NCI-H2196 treated with DMSO at 0.1 percent for 48 hours (cell line): Measurements from ENCODE around the gene POM121.
"Not testable (repeated sequence)": the region's sequence is repeated elsewhere in the genome, so short reads cannot be mapped to it uniquely, and the experiment has no call there.

Experiments used
- DNase-seq: peaks from one replicate; lab custom pipeline; 2025; ENCODE audit not compliant: unreplicated experiment; lab: John Stamatoyannopoulos, UW

POM121 gene

GRCh38 chr7:72924733-72925545 is at the start of gene POM121:
Gene POM121, plus strand, starts transcription at chr7:72925095. Its CDS starts 27 bp downstream, at chr7:72925122.
- peak; percentile 55 for DNase-seq

- peak; percentile 44 for DNase-seq
Observed at GRCh38 chr7:72879079-72879736, 45.7 kb upstream of the POM121 start.

DNA sequence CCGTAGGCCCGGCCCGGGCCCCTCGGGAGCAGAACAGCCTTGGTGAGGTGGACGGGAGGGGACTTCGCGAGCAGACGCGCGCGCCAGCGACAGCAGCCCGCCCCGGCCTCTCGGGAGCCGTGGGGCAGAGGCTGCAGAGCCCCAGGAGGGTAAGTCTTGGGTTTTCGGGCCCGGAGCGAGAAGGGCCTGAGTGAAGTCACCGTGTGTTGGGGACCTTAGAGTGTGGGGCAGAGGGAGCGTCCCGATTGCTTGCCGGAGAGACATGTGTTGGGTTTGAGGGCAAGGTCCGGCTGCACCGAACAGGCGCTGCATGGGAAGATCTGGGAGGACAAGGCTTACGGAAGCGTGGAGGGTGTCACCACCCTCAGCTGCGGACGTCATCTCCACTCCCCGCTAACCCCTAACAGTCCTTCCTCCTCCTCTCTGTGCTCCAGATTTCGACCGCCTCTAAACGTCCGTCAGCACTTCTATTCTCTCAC is 45.1 kb upstream of the POM121 start:
- not testable (repeated sequence) for DNase-seq

GRCh38 chr7:72891750-72892149 is 33.1 kb upstream of the POM121 start:
- not testable (repeated sequence) for DNase-seq

DNA sequence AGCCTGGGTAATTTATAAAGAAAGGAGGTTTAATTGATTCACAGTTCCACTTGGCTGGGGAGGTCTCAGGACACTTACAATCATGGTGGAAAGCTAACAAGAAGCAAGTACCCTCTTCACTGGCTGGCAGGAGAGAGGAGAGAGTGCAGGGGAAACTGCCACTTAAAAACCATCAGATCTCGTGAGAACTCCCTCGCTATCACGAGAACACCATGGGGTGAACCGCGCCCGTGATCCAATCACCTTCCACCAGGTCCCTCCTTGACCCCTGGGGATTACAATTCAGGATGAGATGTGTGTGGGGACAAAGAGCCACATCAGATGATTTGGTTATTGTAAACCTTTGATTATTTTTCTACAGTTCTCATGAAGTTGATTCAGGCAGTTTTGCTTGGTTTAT is 20.2 kb upstream of the POM121 start:
- not testable (repeated sequence) for DNase-seq

GRCh38 chr7:72908422-72908821 is 16.5 kb upstream of the POM121 start:
- not testable (repeated sequence) for DNase-seq

GRCh38 chr7:72911395-72911794 is 13.5 kb upstream of the POM121 start:
- not testable (repeated sequence) for DNase-seq

DNA sequence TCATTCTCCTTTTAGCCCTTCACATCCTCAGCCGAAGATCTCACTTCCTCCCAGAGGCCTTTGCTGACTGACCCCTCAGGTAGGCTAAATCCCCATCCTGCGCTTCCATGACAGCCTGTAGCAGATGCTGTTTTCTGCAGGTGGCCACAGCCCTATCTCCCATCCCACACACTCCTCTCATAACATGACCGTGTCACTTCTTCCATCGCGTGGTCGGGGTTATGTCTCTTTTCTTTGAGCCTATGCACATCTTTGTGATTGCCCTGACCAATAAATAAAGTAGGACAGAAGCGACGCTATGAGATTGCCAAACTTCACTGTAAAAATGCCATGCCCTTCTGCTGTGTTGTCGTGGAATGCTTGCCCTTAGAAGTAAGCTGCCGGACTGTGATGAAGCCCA is 11.1 kb upstream of the POM121 start:
- DNase-seq, result not testable (repeated sequence)

GRCh38 chr7:72914756-72915525 is 10.0 kb upstream of the POM121 start:
- not testable (repeated sequence) for DNase-seq

- DNase-seq, result no peak
Observed at GRCh38 chr7:72919256-72919775, 5.6 kb upstream of the POM121 start.

DNA sequence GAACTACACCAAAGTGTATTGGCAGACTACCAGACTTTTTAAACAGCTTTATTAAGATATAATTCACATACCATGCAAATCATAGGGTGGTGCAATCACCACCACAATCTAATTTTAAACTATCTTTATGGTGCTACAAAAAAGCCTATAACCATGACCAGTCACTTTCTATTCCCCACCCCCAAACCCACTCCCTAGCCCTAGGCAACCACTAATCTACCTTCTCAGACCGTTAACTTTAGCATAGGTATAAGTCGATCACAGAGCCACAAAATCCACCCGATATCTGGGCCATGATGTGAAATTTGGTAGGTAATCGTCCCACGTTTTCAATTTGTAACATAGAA is 536 bp upstream of the POM121 start:
- DNase-seq, result no peak

GRCh38 chr7:72925546-72926120 is 738 bp downstream of the POM121 start:
- no peak for DNase-seq

DNA sequence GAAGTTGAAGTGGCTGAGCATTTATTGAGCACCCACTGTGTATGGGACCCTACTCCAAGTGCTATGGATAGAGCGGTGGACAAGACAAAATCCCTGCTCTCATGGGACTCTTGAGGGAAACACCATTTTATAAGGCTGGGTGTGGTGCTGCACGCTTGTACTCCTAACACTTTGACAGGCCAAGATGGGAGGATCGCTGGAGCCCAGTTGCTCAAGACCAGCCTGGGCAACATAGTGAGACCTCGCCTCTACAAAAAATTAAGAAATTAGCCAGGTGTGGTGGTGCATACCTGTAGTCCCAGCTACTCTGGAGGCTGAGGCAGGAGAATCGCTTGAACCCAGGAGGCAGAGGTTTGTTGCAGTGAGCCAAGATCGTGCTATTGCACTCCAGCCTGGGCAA is 2.9 kb downstream of the POM121 start:
- not testable (repeated sequence) for DNase-seq

GRCh38 chr7:72928216-72928615 is 3.3 kb downstream of the POM121 start:
- DNase-seq, result not testable (repeated sequence)

- DNase-seq, result not testable (repeated sequence)
Observed at GRCh38 chr7:72942022-72942705, 17.3 kb downstream of the POM121 start.

DNA sequence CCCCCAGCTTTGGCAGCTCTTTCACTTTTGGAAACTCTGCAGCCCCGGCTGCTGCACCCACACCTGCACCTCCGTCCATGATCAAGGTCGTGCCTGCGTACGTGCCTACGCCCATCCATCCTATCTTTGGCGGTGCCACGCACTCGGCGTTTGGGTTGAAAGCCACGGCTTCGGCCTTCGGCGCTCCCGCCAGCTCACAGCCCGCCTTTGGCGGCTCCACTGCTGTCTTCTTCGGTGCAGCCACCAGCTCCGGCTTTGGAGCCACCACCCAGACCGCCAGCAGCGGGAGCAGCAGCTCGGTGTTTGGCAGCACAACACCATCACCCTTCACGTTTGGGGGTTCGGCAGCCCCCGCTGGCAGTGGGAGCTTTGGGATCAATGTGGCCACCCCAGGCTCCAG is 18.1 kb downstream of the POM121 start:
- DNase-seq, result not testable (repeated sequence)

DNA sequence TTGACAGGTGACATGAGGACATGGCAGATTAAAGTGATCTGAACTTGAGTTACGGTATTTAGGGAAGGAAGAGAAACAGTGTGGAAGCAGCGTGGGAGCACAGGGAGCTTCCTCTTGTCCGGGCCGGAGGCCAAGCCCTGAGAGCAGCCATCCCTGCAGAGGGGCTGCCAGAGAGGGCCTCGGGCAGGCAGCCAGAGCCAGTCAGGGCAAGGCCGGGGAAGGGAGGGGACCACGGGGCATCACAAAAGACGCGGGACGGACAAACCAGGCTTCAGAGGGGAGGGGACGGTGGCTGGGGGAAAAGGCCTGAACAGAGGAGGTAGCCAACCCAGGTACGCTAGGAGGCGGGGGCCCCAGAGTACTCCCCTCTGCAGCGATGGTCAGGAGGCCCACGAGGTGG is 20.0 kb downstream of the POM121 start:
- not testable (repeated sequence) for DNase-seq

- DNase-seq, result not testable (repeated sequence)
Observed at GRCh38 chr7:72945597-72945996, 20.7 kb downstream of the POM121 start.

- not testable (repeated sequence) for DNase-seq
Observed at GRCh38 chr7:72946130-72946745, 21.3 kb downstream of the POM121 start.

DNA sequence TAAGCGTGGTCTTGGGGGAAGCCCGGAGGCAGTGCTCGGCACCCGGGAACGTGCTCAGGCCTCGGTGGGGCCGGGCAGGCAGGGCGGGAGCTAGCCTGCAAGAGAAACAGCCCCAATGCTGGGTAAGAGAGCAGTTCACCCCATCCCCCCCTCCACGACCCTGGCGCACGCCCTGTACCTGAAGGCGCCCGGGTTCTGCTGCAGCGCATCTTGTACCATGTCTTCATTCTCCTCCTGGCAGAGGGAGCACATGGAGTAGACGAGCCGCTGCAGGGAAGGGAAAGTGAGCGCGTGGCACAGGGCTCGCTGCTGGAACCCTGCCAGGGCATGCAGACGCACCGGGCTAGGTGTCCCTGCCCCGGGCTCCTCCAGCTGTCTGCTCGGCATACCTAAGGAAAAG is 23.8 kb downstream of the POM121 start:
- DNase-seq, result not testable (repeated sequence)
